Neural cell (in vitro differentiated cells): ENCODE measurements around the gene APOBEC3A.

Experiments used
- CTCF ChIP-seq: fragments of 450-650 bp; IDR thresholded peaks from 2 replicates; pipeline ENCODE4 v1.5.1; 2014; ENCODE audit warnings: antibody characterized with exemption, mild to moderate bottlenecking, moderate library complexity; ENCODE audit not compliant: poor library complexity, severe bottlenecking
- EP300 ChIP-seq: fragments of 450-650 bp; conservative IDR thresholded peaks from 2 replicates; pipeline ENCODE4 v1.6.1; 2014; ENCODE audit warnings: antibody characterized with exemption, mild to moderate bottlenecking, moderate library complexity; ENCODE audit not compliant: poor library complexity, severe bottlenecking
- EZH2 ChIP-seq: fragments of 200-600, 300-800 bp; shearing (Covaris generic), sonication (generic); IDR thresholded peaks from 2 replicates; pipeline ENCODE4 v1.6.1; 2014; ENCODE audit warnings: antibody characterized with exemption, low read length, borderline replicate concordance, mild to moderate bottlenecking; ENCODE audit not compliant: insufficient read depth, poor library complexity, severe bottlenecking
- MXI1 ChIP-seq: fragments of 450-650 bp; conservative IDR thresholded peaks from 2 replicates; pipeline ENCODE4 v1.6.1; 2014; ENCODE audit warnings: antibody characterized with exemption, mild to moderate bottlenecking; ENCODE audit not compliant: poor library complexity, severe bottlenecking
- POLR2AphosphoS5 ChIP-seq: IDR thresholded peaks from 2 replicates; pipeline ENCODE4 v1.6.1; 2012
- RAD21 ChIP-seq: fragments of 450-650 bp; conservative IDR thresholded peaks from 2 replicates; pipeline ENCODE4 v1.6.1; 2014; ENCODE audit warnings: antibody characterized with exemption, mild to moderate bottlenecking, moderate library complexity
- TAF1 ChIP-seq: IDR thresholded peaks from 2 replicates; pipeline ENCODE4 v1.6.1; 2012; ENCODE audit warnings: low read depth
- TF ChIP-seq, protein P1 (sequence below): IDR thresholded peaks from 2 replicates; pipeline ENCODE4 v1.6.1; 2012; ENCODE audit warnings: borderline replicate concordance

DNA sequence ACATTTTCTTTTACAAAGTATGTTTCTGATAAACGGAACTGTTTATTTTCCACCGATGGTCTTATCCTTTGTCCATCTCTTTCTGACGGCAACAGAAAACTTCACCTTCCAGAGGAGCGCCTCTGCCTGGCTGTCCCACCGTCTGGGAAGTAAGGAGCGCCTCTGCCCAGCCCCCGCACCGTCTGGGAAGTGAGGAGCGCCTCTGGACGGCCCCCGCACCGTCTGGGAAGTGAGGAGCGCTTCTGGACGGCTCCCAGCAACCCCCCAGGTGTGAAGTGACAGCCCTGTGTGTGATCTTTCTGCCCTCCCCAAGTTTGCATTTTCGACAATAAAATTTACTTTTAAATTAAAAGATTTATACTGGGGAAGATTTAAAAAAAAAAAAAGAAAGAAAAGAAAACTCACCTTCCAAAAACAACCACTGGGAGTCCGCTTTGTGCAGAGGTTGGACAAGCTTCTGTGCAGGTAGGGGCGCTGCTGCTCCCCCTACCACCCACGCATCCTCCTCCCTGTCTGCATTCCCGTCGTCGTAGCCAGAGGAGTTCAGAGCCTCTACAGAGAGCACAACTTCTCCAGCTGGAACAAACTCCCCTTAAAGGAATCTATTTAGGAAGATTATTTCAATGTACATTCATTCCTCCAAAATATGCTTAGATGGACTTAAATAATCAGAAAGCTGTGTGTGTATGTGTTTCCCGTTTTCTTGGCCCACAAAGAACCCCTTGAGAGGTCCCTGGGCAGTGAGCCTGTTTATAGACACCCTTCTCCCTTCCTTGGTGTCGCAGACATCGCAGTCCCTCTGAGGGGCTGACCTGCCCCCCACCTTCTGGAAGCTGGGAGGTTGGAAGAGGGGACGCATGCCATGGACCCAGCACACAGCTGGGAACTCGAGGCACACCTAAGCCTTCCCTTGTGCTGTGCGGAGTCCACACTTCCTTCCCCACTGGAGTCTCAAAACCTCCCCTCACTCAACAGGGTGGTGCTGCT lies 23.9 kb downstream of the APOBEC3A start:
- TF ChIP-seq CTCF, result peak; percentile 39
- no peak for TF ChIP-seq MXI1
- TF ChIP-seq, protein P1, sequence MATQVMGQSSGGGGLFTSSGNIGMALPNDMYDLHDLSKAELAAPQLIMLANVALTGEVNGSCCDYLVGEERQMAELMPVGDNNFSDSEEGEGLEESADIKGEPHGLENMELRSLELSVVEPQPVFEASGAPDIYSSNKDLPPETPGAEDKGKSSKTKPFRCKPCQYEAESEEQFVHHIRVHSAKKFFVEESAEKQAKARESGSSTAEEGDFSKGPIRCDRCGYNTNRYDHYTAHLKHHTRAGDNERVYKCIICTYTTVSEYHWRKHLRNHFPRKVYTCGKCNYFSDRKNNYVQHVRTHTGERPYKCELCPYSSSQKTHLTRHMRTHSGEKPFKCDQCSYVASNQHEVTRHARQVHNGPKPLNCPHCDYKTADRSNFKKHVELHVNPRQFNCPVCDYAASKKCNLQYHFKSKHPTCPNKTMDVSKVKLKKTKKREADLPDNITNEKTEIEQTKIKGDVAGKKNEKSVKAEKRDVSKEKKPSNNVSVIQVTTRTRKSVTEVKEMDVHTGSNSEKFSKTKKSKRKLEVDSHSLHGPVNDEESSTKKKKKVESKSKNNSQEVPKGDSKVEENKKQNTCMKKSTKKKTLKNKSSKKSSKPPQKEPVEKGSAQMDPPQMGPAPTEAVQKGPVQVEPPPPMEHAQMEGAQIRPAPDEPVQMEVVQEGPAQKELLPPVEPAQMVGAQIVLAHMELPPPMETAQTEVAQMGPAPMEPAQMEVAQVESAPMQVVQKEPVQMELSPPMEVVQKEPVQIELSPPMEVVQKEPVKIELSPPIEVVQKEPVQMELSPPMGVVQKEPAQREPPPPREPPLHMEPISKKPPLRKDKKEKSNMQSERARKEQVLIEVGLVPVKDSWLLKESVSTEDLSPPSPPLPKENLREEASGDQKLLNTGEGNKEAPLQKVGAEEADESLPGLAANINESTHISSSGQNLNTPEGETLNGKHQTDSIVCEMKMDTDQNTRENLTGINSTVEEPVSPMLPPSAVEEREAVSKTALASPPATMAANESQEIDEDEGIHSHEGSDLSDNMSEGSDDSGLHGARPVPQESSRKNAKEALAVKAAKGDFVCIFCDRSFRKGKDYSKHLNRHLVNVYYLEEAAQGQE, result no peak
- no peak for TF ChIP-seq EZH2
- TF ChIP-seq POLR2AphosphoS5, result no peak
- TF ChIP-seq RAD21, result no peak
- no peak for TF ChIP-seq EP300
- TF ChIP-seq TAF1, result no peak
